NCI-H82 treated with DMSO at 0.1 percent for 48 hours (cell line): Measurements from ENCODE around the gene SHH.
"Not testable (repeated sequence)": the region's sequence is repeated elsewhere in the genome, so short reads cannot be mapped to it uniquely, and the experiment has no call there.

Source experiments
- DNase-seq: peaks from one replicate; lab custom pipeline; 2025; ENCODE audit not compliant: unreplicated experiment; lab: John Stamatoyannopoulos, UW

SHH gene

DNA sequence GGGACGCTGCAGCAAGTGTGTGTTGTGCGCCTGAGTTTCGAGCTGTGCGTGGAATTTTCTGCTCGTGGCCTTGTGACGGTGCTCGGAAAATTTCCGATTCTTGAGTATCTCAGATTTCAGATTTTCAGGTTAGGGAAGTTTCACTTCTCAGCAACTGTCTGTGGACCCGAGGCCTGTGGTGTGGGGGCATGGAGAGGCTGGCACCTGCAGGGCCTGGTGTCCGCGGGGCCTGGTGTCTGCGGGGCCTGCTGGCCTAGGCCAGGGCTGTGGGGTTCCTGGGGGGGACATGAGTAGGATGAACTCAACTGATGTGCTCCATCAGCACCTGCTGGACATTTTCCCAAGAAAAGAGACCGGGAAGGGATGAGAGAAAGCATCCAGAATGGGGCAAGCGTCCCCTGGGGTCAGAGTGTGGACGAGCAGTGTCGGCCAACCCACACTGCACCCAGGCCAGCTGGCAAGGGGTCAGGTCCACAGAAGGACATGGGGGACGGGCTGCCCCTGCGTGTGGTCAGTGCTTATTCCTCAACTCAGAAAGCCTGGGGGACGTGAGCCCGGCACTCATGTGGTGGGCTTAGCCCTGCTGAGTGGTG lies 31.3 kb upstream of the SHH start:
- DNase-seq = no peak

DNA sequence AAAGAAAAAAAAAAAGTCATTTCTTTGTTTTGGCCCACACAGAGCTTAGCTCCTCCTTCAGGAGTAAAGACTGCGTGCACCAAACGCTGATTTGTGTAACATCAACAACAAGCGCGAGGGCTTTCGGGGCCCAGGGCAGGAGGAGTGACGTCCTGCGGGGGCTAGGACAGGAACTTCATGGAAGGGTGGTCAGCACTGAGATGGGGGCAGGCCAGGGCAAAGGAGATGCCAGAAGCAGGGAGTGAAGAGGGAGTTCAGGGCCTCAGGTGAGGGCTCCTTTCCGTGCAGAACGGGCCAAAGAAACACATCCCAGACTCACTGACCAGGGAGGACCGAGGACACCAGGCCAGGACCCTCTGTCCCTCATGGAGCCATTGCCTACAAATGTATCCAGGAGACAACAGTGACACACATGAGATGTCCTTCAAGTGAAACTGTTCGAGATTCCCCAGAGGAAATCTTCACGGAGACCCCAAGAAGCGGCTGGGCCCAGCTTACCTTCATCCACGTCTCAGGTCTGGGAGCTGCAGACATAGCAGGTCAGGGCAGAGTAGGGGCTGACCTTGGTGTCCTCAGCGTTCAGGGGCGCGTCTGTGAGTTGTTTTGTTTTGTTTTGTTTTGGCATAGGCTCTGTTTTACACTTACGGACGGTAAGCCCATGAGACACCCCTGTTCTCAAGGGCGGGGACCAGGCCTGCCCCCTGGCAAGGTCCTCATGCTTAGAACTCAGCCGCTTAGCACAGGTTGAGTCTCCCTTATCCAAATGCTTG lies 30.4 kb upstream of the SHH start:
- no peak for DNase-seq

DNA sequence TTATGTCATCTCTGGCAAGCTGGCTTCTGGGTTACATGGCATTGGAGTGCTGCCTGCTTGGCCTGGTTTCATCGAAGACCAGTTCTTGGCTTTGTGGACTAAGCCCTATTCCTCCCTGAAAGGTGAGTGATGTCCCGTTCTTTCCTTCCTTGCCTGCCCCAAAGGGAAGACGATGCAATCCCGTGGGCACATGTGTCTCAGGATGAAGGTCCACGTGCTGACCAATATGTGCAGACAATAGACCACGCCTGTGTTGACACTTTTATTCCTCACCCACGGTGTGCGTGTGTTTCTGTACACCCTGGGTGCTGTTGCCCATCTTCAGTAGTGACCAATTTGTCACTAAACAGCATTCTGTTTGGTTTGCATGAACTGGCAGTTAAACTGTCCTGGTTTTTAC lies 28.6 kb upstream of the SHH start:
- DNase-seq = no peak

DNA sequence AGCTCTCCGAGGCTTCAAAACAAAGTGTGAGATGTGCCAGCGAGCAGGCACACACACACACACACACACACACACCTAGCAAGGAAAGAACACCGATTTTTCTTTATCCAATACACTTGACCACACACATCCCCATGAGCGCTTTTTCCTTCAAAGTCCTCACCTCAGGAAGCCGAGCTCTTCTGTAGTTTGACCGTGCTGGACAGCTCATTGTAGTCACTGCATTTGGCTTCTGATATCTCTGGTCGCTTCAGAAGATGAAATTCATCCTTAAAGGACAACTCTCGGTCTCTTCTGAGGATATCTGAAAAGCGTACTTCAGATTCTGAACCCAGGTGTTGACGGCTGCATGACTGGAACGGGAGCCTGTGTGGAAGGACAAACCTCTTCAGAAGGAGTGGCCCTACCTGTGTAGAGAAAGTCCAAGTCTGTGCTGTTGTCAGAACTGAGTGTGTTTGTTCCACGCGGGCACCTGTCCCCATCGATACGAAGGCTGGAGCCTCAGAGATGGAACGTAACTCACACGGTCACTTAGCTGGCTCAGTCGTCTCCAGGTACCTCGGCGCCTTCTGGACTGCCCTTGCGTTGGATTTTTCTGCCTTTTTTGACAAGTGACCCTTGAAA lies 28.1 kb upstream of the SHH start:
- no peak for DNase-seq

DNA sequence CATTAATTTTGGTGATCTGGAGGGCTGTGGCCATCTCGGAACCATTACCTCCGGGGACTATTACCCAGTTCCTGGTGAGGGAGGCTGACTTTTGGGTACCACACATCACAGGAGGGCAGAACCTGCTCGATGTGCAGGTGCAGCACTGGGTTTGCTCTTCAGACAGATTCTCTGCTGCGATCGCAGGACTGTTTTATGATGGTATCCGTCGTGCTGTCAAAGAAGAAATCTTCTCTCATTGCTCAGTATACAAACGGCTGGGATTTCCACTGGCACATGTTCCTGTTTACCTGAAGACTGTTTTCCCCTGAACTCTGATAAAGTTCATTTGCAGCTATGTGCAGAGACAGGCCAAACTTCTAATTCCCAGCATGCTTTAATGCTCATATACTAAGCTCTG lies 27.2 kb upstream of the SHH start:
- DNase-seq = no peak

DNA sequence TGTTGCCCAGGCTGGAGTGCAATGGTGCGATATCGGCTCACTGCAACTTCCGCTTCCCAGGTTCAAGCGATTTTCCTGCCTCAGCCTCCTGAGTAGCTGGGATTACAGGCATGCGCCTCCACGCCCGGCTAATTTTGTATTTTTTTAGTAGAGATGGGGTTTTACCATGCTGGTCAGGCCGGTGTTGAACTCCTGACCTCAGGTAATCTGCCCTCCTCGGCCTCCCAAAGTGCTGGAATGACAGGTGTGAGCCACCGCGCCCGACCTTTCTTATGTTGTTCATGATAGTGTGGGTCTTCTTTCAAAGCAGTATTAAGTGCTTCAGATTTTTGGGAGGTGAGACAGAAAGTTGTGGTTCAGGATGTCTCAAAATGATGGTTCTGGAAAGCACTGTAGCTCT lies 26.0 kb upstream of the SHH start:
- not testable (repeated sequence) for DNase-seq

DNA sequence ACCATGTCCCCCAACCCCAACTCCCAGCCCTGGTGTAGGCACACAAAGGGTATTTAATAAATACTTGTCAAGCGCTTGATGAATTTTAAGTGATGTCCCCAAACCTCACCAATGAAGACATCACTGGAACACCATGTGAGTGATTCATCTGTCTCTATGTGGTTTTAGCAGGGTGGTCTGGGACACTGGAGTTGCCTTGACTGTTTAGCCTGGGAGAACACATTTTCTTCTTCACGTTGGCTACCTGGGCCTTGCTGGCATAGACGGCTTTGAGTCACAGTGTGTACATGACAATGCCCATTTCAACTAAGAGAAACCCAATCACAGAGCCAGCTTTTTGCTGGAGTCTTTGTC lies 24.8 kb upstream of the SHH start:
- no peak for DNase-seq

DNA sequence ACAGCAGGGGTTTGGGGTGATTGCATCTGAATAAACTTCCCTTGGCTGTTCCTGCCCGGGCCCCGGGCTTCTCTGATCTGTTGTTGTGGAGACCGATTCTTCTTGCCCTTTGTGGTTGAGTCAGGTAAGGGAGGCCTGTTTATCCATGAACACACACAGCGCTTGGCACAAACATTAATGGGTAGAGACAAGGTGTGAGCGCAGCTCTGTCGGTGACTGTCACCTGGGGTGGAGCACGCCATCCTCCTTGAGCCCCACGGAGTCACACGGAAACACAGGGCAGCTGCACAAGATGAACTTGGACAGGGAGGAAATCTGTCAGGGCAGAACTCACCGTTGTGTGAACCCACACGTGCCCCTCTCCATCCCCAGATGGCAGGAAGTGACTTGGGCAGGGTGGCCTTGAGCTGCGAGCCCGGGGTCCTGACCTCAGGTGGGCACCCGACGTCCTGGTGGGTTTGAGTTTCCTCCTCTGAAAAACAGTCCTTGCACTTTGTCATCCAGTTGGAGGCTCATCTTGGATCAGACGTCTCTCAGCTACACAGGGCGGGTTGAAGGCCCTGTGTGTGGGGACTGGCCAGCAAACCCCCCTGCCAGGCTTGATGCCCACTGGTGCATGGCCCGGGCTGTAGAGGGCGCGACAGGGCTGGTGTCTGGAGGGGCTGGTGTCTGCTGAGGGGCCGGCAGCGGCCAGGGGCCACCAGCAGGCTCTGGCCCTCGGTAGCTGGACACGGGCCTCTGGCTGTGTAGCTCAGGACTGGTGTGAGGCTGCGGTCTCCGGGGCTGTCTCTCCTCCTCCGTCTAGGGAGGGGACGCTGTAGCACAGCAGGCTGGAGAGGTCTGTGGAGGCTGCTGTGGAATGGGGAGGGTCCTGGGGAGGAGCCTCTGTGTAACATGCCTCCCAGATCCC lies 24.2 kb upstream of the SHH start:
- DNase-seq = no peak

DNA sequence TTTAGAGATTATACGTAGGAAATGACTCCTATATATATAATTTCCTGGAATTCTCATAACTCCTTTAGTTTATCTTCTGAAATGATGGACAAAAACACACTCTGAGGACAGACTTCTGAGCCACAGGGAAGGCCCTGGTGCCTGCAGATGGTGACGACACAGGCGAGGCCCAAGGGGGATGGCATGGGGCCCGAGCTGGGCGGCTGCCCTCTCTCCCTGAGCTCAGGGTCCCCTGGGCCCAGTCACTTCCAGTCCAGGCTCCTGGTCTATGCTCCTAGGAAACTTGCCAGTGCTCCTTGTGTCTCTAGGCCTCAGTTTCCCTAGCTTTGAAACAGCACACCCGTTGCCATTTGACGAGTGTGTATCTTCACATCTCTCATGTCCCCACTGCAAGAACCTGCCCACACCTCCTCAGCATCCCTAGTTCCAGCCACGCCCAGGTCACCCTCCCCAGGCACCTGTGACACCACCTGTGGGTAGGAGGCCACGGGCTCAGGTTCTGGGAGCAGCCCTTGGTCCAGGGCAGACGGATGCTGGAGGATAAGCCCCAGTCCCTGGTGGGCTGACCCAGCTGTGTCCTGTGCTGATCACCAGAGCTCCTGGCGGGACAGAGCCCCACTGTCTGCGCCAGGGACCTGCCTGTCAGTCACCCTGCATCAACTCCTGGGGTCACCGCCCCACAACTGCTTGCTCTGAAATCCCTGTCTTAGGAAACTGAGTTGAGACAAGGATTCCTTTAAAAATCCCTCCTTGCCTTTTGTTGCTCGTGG lies 23.4 kb upstream of the SHH start:
- no peak for DNase-seq

DNA sequence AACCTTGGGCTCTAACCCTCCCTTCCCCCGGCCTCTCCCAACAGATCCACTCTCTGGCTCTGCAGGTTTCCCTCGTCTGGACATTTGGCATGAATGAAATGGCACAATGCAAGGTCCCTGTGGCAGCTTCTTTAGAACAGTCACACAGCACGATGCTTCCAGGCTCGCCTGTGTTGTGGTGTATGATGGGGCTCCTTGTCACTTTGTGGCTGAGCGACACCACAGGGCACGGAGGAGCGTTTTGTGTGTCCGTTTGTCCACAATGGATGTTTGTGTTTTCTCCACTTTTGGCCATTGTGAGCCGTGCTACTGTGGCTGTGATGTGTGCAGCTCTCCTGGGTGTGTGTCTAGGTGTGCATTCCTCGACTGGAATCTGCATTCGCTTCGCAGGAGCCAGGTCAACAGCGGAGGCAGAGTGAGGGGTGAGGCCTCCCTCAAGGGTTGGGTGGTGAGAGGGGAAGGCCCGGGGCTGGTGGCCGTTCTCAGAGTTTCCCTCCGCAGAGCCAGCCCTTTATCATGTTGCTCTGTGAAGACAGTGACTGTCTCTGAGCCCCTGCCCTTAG lies 22.3 kb upstream of the SHH start:
- no peak for DNase-seq

DNA sequence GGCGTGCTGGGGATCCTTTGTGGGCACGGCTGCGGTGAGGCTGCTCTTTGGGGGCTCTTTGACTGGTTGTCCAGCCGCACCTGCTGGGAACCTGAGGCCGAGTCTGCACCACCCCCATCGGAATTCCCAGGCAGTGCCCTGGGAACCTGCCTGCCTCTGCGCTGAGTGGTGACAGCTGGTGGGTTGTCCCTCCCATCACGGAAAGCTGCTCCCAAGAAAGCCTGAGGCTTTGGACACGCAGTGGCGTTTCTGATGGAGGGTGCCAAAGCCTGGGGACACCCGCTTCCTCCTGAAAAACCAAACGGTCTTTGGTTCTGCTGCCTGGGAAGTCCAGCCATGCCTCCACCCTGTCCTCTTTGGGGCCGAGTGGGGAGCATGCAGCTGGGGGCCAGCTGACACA lies 21.4 kb upstream of the SHH start:
- DNase-seq = no peak

DNA sequence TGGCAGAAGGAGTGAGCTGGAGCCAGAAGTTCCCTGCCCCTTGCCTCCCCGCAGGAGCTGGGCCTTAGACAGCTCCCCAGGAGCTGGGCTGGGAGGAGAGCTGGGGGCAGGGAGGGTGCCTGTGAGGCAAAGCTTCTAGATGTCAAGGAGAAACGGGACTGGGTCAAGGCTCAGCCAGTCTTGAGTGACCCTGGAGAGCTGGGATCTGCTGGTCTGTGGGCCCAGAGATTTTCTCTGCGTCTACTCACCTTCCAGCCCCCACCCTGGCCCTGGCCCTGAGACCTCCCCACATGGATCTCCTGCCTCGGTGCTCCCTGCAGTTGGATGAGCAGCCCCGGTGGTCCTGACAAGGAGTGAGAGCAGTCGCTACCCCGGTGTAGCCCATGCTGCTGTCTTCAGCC lies 20.3 kb upstream of the SHH start:
- no peak for DNase-seq

DNA sequence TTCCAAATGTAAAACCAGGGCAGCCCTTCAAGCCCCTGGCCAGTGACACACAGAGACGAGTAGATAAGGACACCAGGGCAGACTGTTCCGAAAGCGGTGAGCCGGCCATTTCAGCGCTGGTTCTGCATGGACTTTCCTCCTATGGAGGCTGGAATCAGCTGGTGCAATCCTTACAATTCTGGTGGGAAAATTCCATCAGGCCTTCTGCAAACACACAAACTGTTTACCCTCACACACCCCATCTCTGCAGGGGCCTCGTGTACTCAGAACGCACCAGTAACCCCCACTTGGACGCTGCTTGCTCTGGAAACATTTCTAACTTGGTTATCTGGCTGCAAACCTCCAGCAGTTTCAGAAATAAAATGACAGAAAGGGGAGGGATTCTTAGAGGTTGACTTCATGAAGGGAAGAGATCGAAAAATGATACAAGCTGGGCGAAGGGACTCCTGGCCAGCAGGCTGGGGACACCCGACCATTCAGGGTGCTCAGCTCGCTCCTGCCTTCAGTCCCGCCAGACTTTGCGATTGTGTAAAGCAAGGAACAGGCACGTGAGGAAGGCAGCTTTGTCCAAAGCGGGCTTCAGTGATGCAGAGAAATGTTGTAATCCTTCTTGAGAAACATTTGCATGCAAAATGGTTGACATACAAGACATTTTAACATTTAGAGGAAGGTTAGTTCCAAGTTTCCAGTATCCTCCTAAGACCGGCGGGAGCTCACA lies 19.7 kb upstream of the SHH start:
- no peak for DNase-seq

DNA sequence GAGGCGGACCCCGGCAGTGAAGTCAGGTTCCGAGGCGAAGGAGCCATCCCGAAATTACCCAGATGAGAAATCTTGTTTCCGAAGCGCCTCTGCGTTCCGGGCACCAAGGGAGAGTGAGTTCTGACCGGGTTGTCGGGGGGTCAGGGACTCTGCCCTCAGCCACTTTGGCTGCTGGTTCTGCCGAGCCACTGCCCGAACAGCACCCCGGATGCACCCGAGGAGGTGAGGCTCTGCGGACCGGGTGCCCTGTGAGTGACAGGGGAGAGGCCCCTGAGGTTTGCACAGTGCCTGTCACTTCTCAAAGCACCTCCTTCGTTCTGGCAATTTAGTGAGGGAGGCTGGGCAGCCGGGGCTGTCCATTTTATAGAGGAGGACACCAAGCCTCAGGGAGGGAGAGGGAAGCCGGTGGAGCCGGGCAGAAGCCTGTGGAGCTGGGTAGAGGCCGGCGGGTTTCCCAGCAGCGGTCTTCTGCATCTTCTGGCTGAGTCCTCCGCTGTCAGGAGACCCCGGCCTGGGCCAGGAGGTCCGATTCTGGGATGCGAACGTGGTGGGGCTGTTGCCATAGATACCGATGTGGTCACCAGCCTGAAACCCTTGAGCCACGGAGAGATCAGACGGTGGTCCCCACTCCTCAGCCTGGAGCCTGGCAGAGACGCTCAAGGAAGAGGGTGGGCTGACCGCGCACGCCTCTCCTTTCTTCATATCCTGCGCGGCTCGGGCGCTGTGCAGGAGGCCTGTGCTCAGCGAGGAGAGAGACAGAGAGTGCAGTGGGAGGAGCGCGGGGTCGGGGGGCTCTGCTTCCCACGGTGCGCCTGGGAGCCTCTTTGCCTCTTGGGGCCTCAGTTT lies 18.9 kb upstream of the SHH start:
- DNase-seq = no peak

DNA sequence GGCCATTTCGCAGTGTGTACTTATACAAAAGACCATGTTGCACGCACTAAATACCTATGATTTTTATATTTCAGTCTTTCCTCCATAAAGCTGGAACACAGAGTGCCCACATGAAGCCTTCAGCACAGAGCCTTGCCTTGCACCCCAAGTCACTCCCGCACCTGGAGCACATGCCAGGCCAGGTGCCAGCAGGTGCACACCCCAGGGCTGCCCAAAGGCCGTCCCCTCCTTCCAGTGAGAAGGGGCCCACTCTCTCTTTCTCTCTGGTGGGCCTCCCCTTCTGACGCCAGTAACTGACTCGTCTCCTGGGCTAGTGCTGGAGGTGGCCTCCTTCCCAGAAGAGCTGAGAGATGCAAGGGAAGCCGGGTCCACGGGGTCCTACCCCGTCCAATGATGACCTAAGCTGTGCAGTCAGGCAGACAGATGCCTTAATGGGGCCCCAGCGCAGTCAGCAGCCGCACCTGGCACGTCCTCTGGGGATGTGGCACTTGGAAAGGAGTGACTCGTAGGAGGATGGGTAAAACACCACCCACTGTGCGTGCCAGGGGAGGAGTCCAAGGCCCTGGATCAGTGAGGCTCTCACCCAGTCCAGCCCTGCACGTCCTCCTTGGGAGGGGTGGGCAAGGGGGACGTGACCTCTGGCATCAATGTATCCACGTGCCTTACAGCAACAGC lies 17.7 kb upstream of the SHH start:
- DNase-seq = no peak

DNA sequence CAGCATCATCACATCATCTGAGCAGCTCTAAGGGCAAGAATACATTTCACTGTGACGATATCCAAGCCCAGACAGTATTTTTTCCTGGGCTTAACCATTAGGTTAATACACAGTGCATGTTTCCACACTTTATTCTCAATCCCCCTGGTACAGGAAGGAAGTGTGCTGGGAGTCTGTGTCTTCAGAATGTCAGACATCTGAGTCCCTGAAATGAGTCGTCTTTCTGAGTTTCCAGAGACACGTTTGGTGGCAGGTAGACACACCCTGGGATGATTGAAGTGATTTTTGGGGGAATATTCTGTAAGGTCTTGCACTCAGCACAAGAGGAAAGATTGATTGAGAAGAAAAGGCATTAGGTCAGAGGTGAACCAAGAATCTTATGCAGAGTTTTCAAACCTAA lies 13.1 kb upstream of the SHH start:
- no peak for DNase-seq

DNA sequence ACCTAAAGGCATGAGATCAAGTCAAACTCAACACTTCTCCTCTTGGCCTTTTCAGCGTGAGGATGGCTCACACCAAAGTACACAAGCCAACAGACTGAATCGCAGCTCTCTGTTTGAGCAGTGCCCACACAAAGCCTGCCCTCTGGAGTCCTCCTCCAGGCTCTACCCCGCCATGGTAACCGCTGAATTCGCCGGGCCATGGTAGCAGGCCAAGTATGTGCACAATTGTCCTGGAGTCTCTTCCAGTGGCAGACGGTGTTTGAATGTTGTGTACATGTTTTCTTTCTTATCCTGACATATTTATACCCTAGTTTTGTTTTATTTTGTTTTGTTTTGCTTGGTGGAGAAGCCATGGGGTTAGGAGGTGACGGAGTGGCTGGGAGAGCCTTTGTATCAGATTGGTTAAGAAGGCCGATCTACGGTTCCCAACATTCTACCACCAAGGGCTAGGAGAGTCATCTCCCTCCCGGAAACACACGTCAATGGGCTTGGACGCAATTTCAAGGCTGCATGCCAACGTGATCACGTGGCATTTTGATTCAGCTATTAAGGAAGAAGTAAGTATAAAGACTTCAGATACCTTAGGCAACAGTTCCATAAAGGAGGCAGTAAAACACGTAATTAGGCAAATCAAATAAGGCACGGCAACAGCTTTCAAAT lies 12.1 kb upstream of the SHH start:
- no peak for DNase-seq

DNA sequence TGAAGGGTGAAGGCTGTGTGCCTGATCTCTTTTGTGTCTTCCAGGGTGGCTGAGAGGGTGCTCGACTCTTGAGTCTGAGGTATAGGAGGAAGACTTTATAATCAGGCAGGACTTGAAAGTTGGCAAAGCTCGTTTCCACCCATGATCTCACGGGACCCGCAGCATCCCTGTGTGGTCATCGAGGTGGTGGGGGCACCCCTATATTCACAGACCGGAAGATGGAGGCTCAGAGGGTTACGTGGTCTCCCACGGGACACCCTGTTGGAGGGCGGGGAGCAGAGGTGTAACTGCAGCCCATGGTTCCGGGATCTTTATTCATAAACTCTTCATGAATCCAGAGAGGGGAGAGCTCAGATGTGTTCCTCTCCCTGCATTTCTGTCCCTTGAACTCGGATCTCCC lies 9.6 kb upstream of the SHH start:
- no peak for DNase-seq
